ENCODE measurements around the gene IQCE.

IQCE gene

GRCh38 chr7:2613098-2613930, 54.5 kb downstream of the IQCE start:
- in situ Hi-C loops (cut with MboI; ENCODE audit: low sequenced_read_pairs): no loop called here

DNA sequence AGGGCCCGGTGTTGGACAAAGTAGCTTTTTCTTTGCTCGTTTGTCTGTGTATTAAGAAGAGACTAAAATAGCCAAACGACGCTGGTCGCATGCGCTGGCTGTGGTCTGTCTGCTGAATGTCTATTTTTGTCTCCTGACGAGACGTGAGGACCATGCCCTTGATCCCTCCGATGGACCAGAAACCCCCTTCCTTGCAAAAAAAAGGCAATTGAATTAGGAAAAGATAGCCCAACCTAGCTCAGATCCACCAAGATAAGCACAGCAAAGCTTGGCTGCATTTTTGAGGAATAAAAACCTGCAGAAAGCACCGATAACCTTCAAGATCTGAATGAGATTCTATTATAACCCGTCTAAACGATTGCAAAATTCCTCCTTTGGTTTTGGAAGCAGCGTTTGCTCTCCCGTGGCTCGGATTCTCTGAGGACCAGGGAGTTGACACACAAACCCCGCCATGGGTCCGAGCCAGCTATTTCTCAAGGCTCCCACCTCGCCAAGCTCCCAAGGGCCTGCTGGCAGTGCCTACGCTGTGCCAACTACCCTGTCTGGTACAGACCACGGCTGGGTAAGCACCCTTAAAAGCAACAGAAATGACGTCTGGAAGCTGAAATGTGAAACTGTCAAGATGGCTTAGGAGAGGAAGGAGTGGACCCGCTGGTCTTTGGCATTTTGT, 55.3 kb downstream of the IQCE start:
- in situ Hi-C loops (cut with MboI; ENCODE audit: low sequenced_read_pairs): no loop called here

DNA sequence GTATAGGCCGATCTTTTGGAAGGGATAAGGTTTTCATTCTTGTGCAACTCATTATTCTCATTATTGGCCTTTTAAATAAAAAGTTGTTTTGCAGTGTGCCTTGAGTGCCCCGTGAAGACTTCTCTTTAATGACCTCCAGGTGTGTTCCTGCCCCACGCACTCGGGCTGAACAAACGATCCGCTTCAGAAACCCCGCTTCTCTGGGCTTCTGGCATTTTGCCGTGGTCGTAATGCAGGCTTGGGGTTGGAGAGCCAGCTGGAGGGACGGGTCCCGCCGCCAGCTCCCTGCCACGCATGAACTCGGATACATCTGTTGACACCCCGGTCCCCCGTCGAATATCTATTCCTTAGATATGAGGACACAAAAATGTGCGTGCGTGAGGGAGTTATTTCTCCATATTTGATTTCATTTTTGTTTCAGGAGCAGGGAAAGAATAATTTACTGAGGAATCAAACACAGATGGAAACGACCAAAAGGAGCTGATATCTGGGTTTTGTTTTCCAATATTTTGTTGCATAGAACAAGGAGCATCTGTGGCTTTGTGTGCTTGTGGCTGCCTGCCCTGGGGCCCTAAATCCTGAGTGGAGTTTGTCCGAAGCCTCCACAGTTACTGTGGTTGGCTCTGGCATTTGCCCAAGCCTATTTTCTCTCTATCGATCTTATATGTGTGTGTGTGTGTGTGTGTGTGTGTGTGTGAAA, 56.0 kb downstream of the IQCE start:
- in situ Hi-C loops (cut with MboI; ENCODE audit: low sequenced_read_pairs): no loop called here

DNA sequence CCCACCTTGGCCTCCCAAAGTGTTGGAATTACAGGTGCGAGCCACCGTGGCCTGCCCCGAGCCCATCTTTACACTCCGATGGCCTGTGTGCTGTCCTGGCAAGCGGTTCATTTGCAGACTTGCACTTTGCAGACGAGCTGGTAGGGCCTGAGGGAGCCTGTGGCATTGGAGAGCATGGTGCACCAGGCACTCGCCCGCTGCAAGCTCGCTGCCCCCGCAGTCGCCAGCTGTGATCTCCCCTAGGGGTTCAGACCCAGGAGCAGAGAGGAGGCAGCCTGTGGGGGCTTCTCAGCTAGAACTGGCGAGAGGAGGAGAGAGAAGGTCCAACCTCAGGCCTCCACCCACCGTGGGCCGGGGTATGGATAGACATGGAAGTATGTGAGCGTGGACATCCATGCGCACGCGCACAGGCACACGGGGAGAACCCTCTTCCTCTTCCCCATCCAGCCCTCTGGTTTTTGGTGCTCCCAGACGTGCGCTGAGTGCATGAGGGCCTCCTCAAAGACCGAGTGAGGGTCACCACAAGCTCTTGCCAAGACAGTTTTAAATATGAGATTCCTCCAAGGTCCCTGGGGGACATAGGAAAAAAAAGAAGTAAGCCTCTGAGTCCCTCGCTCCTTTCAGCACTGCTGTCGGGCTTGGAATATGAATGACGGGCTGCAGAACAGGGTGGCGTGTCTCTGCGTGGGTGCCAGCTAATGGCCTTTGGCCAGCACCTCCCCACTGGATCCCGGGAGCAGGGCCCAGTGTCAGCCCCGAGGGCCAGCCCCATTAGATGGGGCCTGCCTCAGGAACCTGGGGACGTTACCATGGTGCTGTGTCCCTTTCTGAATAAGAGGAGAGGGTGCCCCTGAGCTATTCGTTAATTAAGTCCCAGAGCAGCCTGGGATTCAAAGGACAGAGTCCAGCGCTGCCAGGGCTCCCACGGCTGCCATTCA, 57.9 kb downstream of the IQCE start:
- in situ Hi-C loops (cut with MboI; ENCODE audit: low sequenced_read_pairs): no loop called here

DNA sequence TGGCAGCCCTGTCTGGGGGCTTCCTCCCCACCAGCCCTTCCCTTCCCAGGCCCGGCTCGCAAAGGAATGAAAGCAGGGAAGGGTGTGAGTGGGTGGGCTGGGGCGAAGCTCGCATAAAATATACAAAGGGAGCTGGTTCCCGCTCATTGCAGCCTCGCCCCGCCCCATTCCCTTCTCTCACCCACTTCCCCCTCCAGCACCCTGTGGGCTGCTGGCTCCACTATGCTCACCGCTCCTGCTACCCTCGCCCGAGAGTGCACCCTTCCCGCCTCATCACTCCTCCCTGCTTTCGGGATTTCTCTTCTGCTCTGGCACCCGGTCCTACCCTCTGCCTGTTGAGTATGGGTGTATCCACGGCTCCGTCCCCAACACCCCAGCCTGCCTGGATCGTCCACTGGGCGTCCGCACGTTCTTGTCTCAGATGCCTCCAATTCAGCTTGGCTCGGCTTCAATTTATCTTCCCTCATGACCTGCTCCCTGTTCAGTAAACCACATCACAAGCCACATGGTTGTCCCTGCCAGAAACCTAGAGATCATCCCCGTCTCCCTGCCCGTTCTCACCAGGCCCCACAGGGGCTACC, 58.6 kb downstream of the IQCE start:
- in situ Hi-C loops (cut with MboI; ENCODE audit: low sequenced_read_pairs): no loop called here

DNA sequence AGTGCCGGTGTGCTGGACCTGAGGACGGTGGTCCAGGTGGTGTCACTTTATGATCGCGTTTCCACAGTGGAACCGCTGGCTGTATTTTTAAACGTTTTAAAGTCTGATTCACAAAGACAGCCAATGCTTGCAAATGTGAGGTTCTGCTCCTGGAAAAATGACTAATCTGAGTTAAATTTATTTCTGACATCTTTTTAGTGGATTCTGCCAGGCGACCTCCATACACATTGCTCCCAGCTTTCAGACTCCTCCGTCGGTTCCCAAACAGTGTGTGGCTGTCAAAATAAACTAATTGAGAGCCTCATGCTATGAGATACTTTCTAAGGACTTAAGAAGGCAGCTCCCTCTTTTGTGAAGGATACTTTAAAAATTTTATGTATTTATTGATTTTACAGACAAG, 60.3 kb downstream of the IQCE start:
- in situ Hi-C loops (cut with MboI; ENCODE audit: low sequenced_read_pairs): no loop called here

GRCh38 chr7:2621061-2621828, 62.5 kb downstream of the IQCE start:
- in situ Hi-C loops (cut with MboI; ENCODE audit: low sequenced_read_pairs): no loop called here

- in situ Hi-C loops (cut with MboI; ENCODE audit: low sequenced_read_pairs): no loop called here
Observed at GRCh38 chr7:2621948-2622640, 63.3 kb downstream of the IQCE start.

- in situ Hi-C loops (cut with MboI; ENCODE audit: low sequenced_read_pairs): no loop called here
Observed at GRCh38 chr7:2622869-2623697, 64.3 kb downstream of the IQCE start.

GRCh38 chr7:2623698-2624014, 64.9 kb downstream of the IQCE start:
- in situ Hi-C loops (cut with MboI; ENCODE audit: low sequenced_read_pairs): no loop called here

DNA sequence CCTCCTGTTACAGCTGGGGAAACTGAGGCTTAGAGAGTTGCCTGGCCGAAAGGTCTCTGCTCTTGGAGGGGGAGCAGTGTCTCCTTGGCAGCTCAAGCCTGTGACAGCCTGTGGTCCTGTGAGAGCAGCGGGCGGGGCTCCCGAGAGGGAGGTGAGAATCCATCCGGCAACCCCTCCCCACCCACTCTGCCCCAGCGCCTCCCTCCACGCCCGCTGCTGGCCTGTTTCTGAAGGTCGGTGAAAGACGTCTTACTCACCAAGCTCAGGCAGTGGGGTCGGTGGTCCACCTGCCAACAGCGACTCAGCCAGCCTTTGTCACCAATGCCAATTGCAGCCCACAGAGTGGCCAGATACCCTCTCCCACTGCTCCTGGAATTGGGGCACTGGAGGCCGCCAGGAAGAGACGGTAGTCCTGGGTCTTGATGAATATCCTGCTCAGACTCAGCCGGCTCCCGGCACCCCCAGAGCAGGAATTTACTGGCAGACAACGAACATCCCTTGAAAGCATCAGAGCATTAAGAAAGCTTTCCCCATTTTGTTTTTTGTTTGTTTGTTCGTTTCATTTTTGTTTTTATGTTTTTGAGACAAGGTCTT, 65.6 kb downstream of the IQCE start:
- in situ Hi-C loops (cut with MboI; ENCODE audit: low sequenced_read_pairs): no loop called here

DNA sequence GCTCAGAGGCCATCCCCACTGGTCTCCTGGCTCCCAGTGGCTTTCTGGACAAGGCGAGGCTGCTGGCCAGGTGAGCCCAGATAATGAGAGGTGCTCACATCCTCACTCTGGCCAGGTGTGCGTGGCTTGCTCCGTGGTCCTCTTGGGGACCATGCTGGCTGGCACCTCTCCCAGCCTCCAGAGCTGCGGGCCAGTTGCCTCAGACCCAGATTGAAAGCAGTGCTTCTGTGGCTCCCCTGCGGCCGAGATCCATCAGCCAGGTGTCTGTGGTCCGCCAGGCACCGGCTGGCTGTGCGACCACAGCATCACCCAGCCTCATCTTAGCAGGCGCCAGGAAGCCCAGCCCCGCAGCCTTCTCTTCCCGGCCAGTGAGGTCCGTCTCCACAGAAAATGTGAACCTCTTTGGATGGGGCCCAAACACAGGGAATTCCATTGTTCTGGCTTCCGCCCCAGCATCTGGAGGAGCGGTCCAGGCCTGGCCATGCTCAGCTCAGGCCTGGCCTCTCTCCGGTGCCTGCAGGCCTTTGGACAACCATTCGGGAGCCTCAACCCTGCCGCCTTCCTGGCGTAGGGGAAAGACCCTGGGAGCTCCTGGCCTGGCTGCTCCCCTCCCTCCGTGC, 67.8 kb downstream of the IQCE start:
- in situ Hi-C loops (cut with MboI; ENCODE audit: low sequenced_read_pairs): no loop called here

DNA sequence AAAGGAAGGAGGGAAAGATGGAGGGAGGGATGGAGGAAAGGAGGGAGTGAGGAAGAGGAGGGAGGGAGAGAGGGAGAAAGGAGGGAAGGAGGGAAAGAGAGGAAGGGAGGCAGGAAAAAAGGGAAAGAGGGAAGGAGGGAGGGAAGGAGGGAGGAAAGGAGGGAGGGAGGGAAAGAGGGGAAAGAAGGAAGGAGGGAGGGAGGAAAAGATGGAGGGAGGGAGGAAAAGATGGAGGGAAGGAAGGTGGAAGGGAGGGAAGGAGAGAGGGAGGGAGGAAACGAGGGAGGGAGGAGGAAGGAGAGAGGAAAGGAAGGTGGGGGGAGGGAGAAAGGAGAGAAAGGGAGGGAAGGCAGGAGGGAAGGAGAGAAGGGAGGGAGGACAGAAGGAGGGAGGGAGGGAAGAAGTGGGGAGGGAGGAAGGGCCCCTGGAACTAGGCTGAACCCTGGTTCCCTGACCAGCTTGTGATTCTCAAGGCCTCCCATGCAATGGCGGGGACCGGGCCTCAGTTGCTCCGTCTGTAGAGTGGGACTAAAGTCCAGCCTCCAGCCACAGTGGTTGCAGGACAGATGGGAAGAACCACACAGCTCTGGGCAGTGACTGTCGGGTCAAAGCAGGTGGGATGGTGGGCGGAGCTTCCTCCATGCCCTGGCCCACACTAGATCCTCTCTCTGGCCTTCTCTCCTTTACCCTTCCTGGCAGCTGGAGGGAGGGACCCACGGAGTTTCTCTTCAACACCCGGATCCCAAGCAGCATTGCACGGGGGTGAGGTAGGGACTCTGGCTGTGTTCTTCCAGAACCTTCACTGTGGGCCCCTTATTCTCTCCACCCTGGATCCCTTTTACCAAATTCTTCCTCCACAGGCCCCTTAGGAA, 68.7 kb downstream of the IQCE start:
- in situ Hi-C loops (cut with MboI; ENCODE audit: low sequenced_read_pairs): no loop called here

- in situ Hi-C loops (cut with MboI; ENCODE audit: low sequenced_read_pairs): no loop called here
Observed at GRCh38 chr7:2628130-2628482, 69.3 kb downstream of the IQCE start.

DNA sequence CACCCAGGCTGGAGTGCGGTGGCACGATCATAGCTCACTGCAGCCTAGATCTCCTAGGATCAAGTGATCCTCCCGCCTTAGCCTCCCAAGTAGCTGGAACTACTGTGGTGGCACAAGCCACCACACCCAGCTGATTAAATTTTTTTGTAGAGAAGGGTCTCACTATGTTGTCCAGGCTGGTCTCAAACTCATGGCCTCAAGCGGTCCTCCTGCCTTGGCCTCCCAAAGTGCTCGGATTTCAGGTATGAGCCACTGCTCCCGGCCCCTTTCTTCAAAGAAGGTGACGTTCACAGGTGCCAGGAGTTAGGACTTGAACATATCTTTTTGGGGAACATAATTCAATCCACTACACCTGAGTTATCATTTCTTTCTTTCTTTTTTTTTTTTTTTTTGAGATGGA, 70.1 kb downstream of the IQCE start:
- in situ Hi-C loops (cut with MboI; ENCODE audit: low sequenced_read_pairs): no loop called here

DNA sequence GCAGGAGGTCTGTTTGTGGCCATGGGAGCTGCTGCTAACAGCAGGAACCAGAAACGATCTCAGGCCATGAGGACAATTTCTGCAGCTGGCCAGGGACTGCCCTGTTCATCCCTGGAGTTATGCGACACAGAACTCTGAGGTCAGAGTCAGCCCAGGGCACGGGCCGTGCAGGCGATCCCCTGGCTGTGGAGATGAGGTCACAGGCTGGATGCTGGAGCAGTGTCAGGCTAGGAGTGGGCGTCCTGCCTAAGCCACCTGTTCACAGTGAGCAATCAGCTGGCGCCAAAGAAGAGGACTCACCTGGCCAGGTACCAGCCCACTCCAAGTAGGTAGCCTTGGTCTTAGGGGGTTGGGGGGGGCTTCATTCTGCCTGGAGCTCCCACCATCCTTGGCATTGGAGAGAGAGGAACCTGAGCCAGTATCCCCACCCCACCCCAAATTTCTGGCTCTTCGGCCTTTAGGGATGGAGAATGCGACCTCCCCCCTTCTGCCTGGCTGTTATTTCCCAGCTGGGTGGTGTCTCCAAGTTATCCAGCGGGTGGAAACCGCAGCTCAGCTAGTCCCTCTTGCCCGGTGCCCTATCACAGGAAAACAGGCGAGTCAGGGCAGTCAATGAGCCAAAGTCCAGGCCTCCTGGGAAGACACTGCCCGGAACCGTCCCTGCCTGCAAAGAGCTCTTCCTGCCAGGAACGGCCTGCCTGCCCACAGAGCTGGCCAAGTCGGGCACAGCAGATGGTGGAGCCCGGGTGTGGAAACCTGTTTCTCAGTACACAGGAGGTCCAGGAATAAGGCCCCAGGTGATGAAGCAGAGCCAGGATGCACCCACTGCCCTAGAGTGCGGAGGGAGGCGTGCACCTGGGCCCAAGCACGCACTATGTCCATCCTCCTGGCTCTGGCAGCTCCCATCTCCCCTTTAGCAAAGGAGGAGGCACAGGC, 71.2 kb downstream of the IQCE start:
- in situ Hi-C loops (cut with MboI; ENCODE audit: low sequenced_read_pairs): no loop called here
